ENCODE measurements around the gene RPP40. TPM values are rescaled to one million over a fixed set of nuclear protein-coding genes. Genes with fewer than 3 reads are reported as not detected.

RPP40 gene, protein sequence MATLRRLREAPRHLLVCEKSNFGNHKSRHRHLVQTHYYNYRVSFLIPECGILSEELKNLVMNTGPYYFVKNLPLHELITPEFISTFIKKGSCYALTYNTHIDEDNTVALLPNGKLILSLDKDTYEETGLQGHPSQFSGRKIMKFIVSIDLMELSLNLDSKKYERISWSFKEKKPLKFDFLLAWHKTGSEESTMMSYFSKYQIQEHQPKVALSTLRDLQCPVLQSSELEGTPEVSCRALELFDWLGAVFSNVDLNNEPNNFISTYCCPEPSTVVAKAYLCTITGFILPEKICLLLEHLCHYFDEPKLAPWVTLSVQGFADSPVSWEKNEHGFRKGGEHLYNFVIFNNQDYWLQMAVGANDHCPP
- 11.7 and 12.2 TPM in 2 replicates for total RNA-seq

DNA sequence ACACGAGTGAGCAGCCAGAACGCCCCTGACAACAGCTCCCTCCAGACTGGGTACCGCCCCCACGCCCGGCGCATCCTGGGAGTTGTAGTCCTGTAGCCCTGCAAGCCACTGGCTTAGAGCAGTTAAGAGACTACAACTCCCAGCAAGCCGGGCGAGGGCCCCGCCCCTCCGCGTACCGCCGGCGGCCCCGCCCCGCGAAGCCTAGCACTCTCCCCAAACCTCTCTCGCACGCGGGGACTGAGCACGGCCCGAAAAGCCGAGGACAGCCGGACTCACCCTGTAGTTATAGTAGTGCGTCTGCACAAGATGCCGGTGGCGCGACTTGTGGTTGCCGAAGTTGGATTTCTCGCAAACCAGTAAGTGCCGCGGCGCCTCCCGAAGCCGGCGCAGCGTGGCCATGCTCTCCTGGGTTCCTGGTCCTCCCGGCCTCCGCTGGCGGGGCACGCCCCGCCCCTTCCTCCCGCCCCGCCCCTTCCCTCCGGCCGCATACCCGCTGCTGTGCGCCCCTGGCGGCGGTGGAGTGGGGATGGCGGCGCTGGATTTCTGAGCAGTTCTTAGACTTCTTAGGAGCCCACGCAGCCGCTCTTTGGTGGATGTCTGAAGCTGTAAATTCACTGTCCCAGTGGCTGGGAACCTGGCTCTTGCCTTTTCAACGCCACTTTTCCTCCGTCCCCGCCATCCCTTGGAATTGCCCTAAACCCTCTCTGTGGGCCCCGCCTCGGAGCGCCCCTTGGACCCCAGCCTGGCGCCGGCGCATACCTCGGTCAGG lies at the start of gene RPP40:
TSS of gene RPP40 (minus strand) at position 434 of the 769 bp plus-strand sequence. CDS start at position 399, 35 bp downstream.
- intact Hi-C loops (cut with micrococcal nuclease), result loop anchor here (1.0 to 5.0 kb wide), 4 partner anchors 27 to 257 kb away; partner anchors contain the start of genes CDYL and LYRM4
- Mint-ChIP-seq H3K27me3 (ENCODE audit: low read depth) (no peaks in the 10 kb centered on the region), H3K27ac (peak within 1 kb of the TSS; percentile 96), H3K4me3 (ENCODE audit: low read depth) (peak within 1 kb of the TSS; percentile 91), H3K9me3 (no peaks in the 10 kb centered on the region), H3K4me1 (ENCODE audit: low read depth) (peaks cover 7% of the 10 kb centered on the region), H3K36me3 (ENCODE audit: low read depth) (peaks cover 17% of the 10 kb centered on the region)
- DNase-seq (ENCODE audit: low spot score), result peak; percentile 97

DNA sequence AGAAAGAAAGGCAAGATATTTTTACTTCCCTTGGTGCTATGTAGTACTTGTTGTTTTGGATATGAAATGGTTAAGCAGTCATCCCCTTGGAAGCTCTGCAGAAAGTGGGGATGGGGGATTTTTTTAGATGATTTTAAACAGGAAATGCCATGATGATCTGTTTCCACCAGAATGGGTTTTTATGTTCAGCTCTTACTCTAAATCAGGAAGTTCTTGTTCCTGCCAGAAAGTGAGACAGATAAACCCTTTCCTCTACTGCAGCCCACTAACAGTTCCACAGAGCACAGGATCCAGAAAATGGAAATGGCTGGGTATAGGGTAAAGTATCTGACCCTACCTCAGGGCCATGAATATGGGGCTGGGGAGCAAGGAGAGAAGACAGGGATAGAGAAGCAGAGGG lies 49.2 kb upstream of the RPP40 start:
- Mint-ChIP-seq H3K36me3 (ENCODE audit: low read depth) (no peaks in the 10 kb centered on the region), H3K27me3 (ENCODE audit: low read depth) (peaks cover 3% of the 10 kb centered on the region), H3K9me3 (peaks cover 17% of the 10 kb centered on the region), H3K4me3 (ENCODE audit: low read depth) (no peak overlapping the region), H3K27ac (no peak overlapping the region), H3K4me1 (ENCODE audit: low read depth) (peaks cover 4% of the 10 kb centered on the region)
- no peak for DNase-seq (ENCODE audit: low spot score)
- intact Hi-C loops (cut with micrococcal nuclease), result no loop called here

DNA sequence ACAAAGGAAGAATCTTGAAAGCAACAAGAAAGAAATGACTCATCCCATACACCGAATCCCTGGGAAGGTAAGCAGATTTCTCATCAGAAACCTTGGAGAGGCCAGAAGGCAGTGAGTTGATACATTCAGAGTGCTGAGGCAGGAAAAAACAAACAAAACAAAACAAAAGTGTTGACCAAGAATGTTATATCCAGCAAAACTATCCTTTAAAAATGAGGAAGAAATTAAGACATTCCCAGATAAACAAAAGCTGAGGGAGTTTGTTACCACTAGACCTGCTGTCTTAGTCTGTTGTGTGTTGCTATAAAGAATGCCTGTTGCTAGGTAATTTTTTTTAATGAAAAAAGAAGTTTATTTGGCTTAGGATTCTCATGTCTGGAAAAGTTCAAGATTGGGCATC lies 47.6 kb upstream of the RPP40 start:
- no peak overlapping the region for H3K27ac Mint-ChIP-seq

DNA sequence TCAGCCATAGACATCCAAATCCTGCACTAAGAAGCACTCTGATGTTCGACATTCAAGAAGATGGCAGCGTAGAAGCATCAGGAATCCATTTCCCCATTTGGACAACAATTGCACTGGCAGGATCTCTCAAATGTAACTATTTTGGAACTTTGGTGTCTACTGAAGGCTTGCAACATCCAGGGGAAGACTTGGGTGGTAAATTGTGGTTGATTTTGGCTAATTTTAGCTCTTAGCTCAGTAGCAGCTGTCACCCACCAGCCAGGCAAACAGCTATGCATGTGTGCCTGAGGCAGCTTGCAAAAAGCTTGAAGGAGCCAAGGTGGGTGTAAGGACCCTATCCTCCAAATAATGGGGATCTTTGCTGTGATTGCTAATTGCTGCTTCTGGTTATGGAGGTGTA lies 46.2 kb upstream of the RPP40 start:
- intact Hi-C loops (cut with micrococcal nuclease), result no loop called here

More for the DNA sequence above, 47.6 kb upstream of the RPP40 start:
- intact Hi-C loops (cut with micrococcal nuclease), result no loop called here
- H3K4me3 Mint-ChIP-seq (ENCODE audit: low read depth), result no peak overlapping the region
- peaks cover 4% of the 10 kb centered on the region for H3K4me1 Mint-ChIP-seq (ENCODE audit: low read depth)
- H3K27me3 Mint-ChIP-seq (ENCODE audit: low read depth), result peaks cover 3% of the 10 kb centered on the region
- DNase-seq (ENCODE audit: low spot score), result no peak
- H3K36me3 Mint-ChIP-seq (ENCODE audit: low read depth), result no peaks in the 10 kb centered on the region
- H3K9me3 Mint-ChIP-seq, result peaks cover 17% of the 10 kb centered on the region

DNA sequence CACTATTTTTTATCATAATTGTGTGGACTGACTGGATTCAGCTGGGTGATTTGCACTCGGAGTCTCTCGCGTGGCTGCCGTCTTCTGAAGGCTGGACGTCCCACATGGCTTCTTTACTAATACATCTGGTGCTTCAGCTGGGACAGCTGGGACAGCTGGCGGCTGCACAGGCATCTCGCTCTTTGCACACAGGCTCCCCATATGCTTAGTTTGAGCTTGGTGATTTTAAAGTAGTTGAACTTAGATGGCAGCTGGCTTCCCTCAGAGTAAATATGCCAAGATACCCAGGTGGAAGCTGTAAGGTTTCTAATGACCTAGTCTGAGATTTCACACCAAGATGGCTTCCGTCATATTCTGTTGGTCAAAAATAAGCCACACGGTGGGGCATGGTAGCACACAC lies 42.6 kb upstream of the RPP40 start:
- Mint-ChIP-seq H3K4me1 (ENCODE audit: low read depth) (no peaks in the 10 kb centered on the region), H3K9me3 (peaks cover 13% of the 10 kb centered on the region), H3K36me3 (ENCODE audit: low read depth) (no peaks in the 10 kb centered on the region), H3K4me3 (ENCODE audit: low read depth) (no peak overlapping the region), H3K27me3 (ENCODE audit: low read depth) (peaks cover 3% of the 10 kb centered on the region), H3K27ac (no peak overlapping the region)
- intact Hi-C loops (cut with micrococcal nuclease), result no loop called here
- DNase-seq (ENCODE audit: low spot score), result no peak

More for the DNA sequence above, 46.2 kb upstream of the RPP40 start:
- no peak for DNase-seq (ENCODE audit: low spot score)
- Mint-ChIP-seq H3K9me3 (peaks cover 17% of the 10 kb centered on the region), H3K4me3 (ENCODE audit: low read depth) (no peak overlapping the region), H3K36me3 (ENCODE audit: low read depth) (no peaks in the 10 kb centered on the region), H3K27me3 (ENCODE audit: low read depth) (peaks cover 3% of the 10 kb centered on the region), H3K27ac (no peak overlapping the region), H3K4me1 (ENCODE audit: low read depth) (peaks cover 4% of the 10 kb centered on the region)

DNA sequence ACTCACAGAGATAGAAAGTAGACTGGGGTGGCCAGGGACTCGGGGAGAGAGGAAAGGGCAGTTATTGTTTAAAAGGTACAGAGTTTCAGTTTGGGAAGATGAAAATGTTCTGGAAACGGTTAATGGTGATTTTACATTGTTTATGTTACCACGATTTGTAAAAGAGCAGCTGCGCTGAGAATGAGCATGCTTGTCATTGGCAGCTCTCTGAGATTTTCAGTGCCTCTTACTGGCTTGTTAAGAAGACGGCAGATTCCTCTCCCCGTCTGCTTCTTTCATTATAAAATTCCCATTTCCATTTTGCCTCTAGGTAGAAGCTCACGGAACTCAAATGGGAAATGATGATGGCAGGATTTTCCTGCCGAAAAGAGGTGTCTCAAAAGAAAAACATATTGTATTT lies 41.6 kb upstream of the RPP40 start:
- Mint-ChIP-seq H3K27ac (no peak overlapping the region), H3K4me1 (ENCODE audit: low read depth) (no peaks in the 10 kb centered on the region), H3K27me3 (ENCODE audit: low read depth) (no peaks in the 10 kb centered on the region), H3K36me3 (ENCODE audit: low read depth) (no peaks in the 10 kb centered on the region), H3K4me3 (ENCODE audit: low read depth) (no peak overlapping the region), H3K9me3 (peaks cover 4% of the 10 kb centered on the region)
- intact Hi-C loops (cut with micrococcal nuclease), result no loop called here
- no peak for DNase-seq (ENCODE audit: low spot score)

DNA sequence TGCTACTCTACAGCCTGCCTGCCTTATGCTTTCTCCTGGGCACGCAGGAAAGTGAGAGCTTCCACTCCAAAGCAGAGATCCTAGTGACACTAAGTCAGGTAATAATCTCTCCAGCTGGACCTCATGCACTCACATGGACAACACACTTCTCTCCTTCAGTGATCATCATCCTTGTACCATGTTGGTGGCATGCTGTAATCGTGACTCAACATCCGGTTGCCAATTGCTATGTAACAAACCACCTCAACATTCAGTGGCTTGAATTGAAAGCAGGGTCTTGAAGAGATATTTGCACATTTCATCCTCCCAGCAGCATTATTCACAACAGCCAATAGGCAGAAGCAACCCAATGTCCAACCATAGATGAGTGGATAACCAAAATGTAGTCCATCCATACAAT lies 41.0 kb upstream of the RPP40 start:
- Mint-ChIP-seq H3K27ac (no peak overlapping the region), H3K4me3 (ENCODE audit: low read depth) (no peak overlapping the region), H3K4me1 (ENCODE audit: low read depth) (no peaks in the 10 kb centered on the region), H3K36me3 (ENCODE audit: low read depth) (no peaks in the 10 kb centered on the region), H3K27me3 (ENCODE audit: low read depth) (peaks cover 1% of the 10 kb centered on the region), H3K9me3 (peaks cover 4% of the 10 kb centered on the region)
- intact Hi-C loops (cut with micrococcal nuclease), result no loop called here
- DNase-seq (ENCODE audit: low spot score), result no peak

DNA sequence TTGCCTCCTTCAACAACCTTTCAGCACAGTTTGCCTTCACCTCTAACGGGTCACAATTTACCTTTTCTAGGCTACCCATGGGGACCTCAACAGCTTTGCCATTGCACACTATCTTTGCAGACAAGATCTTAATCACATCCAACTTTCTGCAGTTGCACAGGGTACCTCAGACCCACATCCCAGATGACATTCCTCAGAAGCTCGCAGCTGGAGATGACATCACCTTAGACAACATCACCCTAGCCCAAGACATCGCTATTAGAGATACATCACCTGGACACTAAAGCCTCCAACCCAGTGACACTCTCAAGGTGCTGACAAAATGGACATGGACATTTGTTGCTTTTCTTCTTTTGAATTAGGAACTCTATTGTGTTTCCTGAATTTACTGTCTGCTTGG lies 38.6 kb upstream of the RPP40 start:
- Mint-ChIP-seq H3K9me3 (no peaks in the 10 kb centered on the region), H3K4me3 (ENCODE audit: low read depth) (no peak overlapping the region), H3K27me3 (ENCODE audit: low read depth) (peaks cover 1% of the 10 kb centered on the region), H3K27ac (no peak overlapping the region), H3K4me1 (ENCODE audit: low read depth) (no peaks in the 10 kb centered on the region), H3K36me3 (ENCODE audit: low read depth) (no peaks in the 10 kb centered on the region)
- intact Hi-C loops (cut with micrococcal nuclease), result no loop called here
- DNase-seq (ENCODE audit: low spot score), result no peak

DNA sequence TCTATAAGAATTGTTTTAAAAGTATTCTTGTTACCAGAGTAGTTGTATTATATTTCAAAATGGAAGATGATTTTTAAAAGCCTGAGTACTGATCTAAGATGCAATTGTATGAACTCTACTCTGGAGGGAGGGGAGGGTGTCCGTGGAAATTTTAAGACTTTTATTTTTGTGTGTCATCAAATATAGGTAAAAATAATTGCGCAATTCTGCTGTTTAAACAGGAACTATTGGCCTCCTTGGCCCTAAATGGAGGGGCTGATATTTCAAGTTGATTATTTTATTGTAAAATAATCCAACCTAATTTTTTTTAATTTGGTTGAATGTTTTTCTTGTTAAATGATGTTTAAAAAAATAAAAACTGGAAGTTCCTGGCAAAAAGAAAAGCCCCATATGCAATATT lies 38.1 kb upstream of the RPP40 start:
- Mint-ChIP-seq H3K36me3 (ENCODE audit: low read depth) (no peaks in the 10 kb centered on the region), H3K27ac (no peak overlapping the region), H3K4me1 (ENCODE audit: low read depth) (no peaks in the 10 kb centered on the region), H3K27me3 (ENCODE audit: low read depth) (peaks cover 1% of the 10 kb centered on the region), H3K4me3 (ENCODE audit: low read depth) (no peak overlapping the region), H3K9me3 (no peaks in the 10 kb centered on the region)
- intact Hi-C loops (cut with micrococcal nuclease), result no loop called here
- no peak for DNase-seq (ENCODE audit: low spot score)

DNA sequence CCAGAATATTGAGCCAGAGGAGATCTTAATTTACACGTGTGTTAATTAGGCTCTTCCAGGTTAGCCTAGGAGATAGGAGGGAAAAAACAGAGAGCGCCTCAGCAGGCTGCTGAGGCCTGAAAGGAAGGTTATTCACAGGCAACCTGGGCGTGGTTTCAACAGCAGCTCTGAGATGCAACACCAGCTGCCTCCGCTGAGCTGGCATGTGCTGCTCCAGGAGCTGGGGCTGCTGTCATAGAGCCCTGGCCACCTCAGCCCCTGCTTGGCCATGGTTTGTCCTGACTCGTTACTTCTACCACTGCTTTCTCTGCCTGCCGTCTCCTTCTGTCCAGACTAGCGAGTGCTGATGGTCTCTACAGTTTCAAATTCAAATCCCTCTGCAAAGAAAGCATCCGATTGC lies 32.4 kb upstream of the RPP40 start:
- no peak for DNase-seq (ENCODE audit: low spot score)
- H3K4me3 Mint-ChIP-seq (ENCODE audit: low read depth), result no peak overlapping the region
- no peaks in the 10 kb centered on the region for H3K36me3 Mint-ChIP-seq (ENCODE audit: low read depth)
- H3K9me3 Mint-ChIP-seq, result no peaks in the 10 kb centered on the region
- no peaks in the 10 kb centered on the region for H3K4me1 Mint-ChIP-seq (ENCODE audit: low read depth)
- no peak overlapping the region for H3K27ac Mint-ChIP-seq
- H3K27me3 Mint-ChIP-seq (ENCODE audit: low read depth), result peaks cover 1% of the 10 kb centered on the region
- intact Hi-C loops (cut with micrococcal nuclease), result no loop called here

DNA sequence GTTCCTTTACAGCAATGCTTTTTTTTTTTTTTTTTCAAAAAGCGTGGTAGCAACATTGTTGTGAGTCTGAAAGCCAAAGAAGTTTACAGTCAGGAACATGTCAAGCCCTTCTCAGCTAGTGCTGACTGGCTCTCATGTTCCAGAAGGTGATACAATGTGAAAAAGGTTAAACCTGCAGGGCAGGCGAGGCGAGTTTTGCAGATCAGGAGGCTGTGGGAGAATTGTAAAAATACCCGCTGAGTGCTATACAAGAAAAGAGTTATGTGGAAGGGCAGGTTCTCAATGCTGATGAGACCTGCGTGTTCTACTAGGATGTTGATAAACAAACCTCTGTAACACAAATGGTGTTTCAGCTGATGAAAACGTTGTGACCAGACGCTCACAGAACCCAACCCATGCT lies 30.9 kb upstream of the RPP40 start:
- Mint-ChIP-seq H3K36me3 (ENCODE audit: low read depth) (no peaks in the 10 kb centered on the region), H3K9me3 (no peaks in the 10 kb centered on the region), H3K27me3 (ENCODE audit: low read depth) (no peaks in the 10 kb centered on the region), H3K27ac (no peak overlapping the region), H3K4me3 (ENCODE audit: low read depth) (no peak overlapping the region), H3K4me1 (ENCODE audit: low read depth) (peaks cover 6% of the 10 kb centered on the region)
- DNase-seq (ENCODE audit: low spot score), result no peak
- intact Hi-C loops (cut with micrococcal nuclease), result loop anchor here (5.0 kb wide), 1 partner anchor 97 kb away; no protein-coding TSS in a partner anchor

DNA sequence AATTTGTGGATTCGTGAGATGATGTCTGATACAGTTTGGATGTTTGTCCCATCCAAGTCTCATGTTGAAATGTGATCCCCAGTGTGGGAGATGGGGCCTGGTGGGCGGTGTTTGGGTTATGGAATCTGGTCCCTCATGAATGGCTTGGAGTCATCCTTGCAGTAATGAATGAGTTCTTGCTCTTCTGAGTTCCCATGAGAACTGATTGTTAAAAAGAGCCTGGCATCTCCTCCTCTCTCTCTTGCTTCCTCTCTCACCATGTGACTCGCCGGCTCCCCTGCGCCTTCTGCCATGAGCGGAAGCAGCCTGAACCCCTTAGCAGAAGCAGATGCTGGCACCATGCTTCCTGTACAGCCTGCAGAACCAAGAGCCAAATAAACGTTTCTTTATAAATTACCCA lies 30.5 kb upstream of the RPP40 start:
- intact Hi-C loops (cut with micrococcal nuclease), result loop anchor here (5.0 kb wide), 1 partner anchor 97 kb away; no protein-coding TSS in a partner anchor
- Mint-ChIP-seq H3K27ac (no peak overlapping the region), H3K9me3 (no peaks in the 10 kb centered on the region)

More for the DNA sequence above, 30.5 kb upstream of the RPP40 start:
- no peak for DNase-seq (ENCODE audit: low spot score)
- no peaks in the 10 kb centered on the region for H3K36me3 Mint-ChIP-seq (ENCODE audit: low read depth)
- H3K27me3 Mint-ChIP-seq (ENCODE audit: low read depth), result no peaks in the 10 kb centered on the region
- H3K4me1 Mint-ChIP-seq (ENCODE audit: low read depth), result peaks cover 6% of the 10 kb centered on the region
- no peak overlapping the region for H3K4me3 Mint-ChIP-seq (ENCODE audit: low read depth)

Data from activated T-helper 2 cell treated with anti-CD3 and anti-CD28 coated beads, Interferon-gamma antibody, Interleukin-2, Interleukin-4, amounts not matched to agents 10 μg/mL and 5 μg/mL and 100 μg/mL, durations not matched to agents 14 hours and 24 hours and 36 hours (primary cell).